EL (cell line): Measurements from ENCODE around the gene UBE2F.

Source experiments
- DNase-seq: peaks from one replicate; pipeline ENCODE4 v3.0.0-alpha.2; 2016

Gene UBE2F, protein sequence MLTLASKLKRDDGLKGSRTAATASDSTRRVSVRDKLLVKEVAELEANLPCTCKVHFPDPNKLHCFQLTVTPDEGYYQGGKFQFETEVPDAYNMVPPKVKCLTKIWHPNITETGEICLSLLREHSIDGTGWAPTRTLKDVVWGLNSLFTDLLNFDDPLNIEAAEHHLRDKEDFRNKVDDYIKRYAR

DNA sequence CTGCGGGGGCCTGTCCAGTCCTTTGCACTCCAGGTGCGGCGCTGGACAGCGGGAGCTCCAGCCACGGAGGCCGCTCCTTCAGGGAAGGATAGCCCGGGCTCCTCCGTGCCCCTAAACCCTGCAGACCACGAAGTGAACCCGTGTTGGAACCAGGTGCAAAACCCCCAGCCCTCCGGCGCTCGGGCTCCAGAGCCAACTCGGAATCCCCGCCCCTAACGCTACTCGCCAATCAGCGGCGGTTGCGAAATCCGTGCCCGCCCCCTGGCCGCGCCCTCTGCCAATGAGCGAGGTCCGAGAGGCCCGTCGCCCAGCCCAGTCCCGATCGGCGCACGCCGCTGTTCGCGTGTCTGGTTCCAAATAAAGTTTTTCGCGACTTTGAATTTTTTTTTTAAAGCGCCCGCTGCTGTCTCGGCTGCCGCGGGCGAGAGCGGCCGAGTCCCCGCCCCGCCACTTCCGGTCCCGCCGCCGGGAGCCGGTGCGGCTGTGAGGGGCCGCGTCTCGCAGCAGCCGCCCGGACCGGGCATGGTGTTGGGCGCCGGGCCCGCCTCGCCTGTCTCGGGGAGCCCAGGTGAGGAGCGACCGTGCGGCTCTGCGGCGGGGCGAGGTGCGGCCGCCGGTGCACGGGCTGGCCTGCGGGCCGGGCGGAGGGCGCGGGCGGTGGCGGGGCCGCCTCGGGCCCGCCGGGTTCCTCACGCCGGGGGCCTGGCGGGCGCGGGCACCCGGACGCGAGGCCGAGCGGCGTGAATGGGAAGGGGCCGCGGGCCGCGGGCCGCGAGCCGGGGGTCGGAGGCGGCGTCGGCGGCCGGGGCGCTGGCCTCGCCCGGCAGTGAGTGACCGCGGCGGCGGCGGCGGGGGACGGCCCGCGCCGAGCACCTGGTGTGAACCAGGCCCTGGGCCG lies at the start of gene UBE2F:
UBE2F (plus strand) TSS at position 450 of the 898 bp plus-strand sequence. CDS start 6,094 bp downstream, outside the sequence.
- peak; percentile 95 for DNase-seq

DNA sequence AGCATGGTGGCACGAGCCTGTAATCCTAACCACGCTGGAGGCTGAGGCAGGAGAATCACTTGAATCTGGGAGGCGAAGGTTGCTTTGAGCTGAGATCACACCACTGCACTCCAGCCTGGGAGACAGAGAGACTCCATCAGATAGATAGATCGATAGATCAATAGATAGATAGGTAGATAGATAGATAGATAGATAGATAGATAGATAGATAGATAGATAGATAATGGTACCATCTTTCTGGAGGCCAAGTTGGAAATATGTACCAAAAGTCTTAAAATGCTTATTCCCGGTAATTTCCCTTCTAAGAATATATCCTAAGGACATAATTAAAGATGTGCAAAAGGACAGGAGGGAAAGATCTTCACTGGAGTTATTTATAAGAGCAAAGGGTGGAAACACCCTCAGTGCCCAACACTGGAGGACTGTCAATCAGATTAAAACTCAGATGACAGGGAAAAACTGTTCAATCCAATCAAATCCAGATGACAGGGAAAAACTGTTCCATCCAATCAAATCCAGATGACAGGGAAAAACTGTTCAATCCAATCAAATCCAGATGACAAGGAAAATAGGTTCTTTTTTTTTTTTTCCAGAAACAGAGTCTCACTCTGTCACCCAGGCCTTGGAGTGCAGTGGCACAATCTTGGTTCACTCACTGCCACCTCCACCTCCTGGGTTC lies 49.0 kb upstream of the UBE2F start:
- no peak for DNase-seq

- DNase-seq, result no peak
These were observed 47.2 kb upstream of the UBE2F start for GRCh38 chr2:237919593-237919992.

GRCh38 chr2:237920673-237921072 lies 46.1 kb upstream of the UBE2F start:
- peak; percentile 68 for DNase-seq

DNA sequence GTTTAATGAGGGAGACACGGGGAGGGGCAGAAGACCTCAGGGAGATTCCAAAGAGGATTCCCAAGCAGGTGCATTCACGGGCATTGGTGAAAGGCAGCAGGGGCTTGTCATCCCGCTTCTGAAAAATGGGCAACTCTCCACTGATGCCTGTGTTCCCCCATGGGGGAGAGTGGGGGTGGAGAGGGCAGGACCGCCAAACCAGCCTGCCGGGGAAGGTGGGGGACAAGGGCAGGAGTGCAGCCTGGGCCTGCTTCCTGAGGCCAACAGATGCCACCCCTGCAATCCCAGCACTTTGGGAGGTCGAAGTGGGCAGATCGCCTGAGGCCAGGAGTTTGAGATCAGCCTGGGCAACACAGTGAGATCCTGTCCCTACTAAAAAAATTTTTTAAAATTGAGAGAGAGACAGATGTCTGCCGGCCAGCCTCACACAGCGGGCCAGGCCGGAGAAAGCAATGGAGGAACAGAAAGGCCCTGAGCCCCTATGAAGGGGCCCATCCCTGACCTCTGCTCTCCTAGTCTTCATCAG lies 44.8 kb upstream of the UBE2F start:
- no peak for DNase-seq

- no peak for DNase-seq
These were observed 44.0 kb upstream of the UBE2F start for GRCh38 chr2:237922641-237923361.

DNA sequence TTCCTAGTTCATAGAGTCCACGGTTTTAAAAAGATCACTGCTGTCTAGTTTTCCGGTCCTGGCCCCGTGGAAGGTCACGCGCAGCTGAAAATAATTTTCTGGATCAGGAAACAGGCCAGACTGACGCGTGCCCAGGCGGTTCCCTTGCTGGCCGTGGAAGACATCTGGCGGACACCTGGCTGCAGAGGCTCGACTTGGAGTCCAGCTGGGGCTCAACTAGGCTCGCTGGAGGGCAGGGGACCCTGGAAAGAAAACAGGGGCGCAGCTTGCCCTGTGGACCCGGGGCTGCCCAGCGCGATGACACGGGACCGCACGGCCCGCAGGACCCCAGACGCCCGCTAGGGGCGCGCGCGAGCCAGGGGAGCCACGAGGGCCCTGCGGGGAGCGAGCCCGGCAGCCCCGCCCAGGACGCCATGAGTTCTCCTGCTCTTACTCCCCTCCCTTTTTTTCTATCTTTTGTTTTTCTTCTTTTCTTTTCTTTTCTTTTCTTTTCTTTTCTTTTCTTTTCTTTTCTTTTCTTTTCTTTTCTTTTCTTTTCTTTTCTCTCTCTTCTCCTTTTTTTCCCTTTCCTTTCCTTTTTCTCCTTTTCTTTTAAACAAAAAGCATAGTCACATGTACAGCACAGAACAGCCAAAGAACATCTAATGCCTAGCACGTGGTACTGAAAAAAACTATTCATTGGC lies 43.2 kb upstream of the UBE2F start:
- peak; percentile 69 for DNase-seq

- DNase-seq, result no peak
These were observed 42.7 kb upstream of the UBE2F start for GRCh38 chr2:237924164-237924534.

GRCh38 chr2:237927135-237927534 lies 39.7 kb upstream of the UBE2F start:
- no peak for DNase-seq

- DNase-seq, result no peak
These were observed 38.8 kb upstream of the UBE2F start for GRCh38 chr2:237927986-237928385.

DNA sequence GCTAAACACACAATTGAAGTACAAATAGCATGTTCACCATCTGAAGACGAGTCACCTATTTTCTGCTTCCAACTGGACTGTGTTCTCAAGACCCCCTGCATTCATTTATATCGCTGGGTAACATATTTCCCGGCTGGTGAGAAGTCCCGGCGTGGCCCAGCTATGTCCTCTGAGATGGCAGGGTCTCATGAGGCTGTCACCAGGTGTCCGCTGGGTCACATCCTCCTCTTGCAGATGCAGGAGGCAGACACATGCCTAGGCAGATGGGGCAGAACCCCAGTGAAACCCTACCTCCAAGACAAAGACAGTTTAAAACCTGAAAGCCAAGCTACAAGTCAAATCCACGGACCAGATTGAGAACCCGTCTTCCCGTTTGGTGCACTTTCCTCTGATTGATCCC lies 36.8 kb upstream of the UBE2F start:
- DNase-seq, result no peak

DNA sequence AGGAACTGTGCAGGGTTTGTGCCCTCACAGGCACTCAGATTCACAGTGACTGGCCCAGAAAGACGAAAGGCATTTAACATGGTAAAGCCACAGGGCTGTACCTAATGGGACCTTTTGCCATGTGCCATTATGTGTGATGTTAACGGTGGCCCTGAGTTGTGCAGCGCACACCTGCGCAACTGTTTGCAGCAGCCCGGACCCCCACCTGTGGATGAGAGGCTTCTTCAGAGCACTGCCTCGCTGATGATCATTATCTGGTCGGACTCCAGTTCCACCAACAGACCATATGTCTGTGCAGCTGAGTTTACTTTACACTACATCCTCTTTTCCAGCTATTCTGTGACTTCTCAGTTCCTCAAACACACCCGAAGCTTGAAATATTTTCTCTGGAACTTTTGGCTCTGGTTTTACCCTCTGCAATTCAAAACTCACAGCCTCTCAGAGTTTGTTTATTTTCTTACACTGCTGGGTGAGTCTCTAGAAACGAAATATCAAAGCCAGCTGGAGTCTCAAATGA lies 35.6 kb upstream of the UBE2F start:
- peak; percentile 25 for DNase-seq

DNA sequence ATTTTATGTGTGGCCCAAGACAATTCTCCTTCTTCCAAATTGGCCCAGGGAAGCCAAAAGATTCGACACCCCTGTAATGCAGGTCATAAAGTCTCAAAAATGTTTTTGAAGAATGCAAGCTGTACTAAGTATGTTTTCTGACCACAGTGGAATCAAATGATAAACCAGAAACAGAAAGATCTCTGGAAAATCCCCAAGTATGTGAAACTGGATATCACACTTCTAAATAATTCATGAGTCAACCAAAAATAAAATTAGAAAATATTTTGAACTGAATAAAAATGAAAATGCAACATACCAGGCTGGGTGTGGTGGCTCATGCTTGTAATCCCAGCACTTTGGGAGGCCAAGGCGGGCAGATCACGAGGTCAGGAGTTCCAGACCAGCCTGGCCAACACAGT lies 34.1 kb upstream of the UBE2F start:
- peak; percentile 58 for DNase-seq

- DNase-seq, result no peak
These were observed 32.6 kb upstream of the UBE2F start for GRCh38 chr2:237934186-237934585.

DNA sequence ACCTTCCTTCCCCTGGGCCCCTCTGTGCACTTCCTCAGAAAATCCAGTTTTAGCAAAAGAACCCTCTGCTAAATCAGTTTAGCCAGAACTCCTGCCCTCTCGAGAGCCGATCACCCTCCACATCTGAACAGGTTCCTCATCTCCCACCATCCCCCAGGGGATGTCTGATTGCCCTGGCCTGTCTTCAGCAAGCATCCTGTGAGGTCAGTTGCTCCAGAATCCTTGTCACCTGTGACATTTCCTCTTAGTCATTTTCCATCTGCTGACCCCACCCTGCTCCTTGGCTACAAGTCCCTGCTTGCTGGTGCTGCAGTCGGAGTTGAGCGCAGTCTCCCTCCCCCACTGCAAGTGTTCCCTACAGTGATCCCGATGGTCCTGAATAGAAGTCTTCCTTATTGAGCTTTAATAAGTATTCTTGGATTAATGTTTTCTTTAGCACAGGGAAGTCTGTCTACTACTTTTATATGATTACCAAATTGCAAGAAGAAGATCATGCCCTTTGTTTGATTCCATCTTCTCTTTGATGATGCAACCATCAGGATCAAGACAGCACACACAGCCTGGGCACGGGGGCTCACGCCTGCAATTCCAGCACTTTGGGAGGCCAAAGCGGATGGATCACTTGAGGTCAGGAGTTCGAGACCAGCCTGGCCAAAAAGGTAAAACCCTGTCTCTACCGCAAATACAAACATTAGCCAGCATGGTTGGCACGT lies 30.9 kb upstream of the UBE2F start:
- no peak for DNase-seq

DNA sequence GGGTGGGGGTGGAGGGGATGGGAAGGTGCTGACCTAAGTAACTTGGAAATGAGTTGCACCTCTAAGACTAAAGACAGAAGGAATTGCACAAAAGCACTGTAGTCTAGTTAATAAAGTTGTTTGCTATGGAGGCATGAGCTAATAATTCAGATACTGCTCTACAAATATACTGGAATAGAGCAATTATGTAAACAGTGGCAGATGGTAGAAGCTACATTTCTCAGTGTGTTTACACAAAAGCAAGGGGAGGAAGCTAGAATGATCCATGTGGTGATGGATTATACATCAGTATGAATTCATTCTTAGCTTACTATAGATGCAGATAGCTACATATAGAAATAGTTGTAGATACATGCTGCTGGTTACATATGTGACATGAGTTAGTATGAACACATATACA lies 27.6 kb upstream of the UBE2F start:
- no peak for DNase-seq

- DNase-seq, result no peak
These were observed 26.0 kb upstream of the UBE2F start for GRCh38 chr2:237940828-237941227.

DNA sequence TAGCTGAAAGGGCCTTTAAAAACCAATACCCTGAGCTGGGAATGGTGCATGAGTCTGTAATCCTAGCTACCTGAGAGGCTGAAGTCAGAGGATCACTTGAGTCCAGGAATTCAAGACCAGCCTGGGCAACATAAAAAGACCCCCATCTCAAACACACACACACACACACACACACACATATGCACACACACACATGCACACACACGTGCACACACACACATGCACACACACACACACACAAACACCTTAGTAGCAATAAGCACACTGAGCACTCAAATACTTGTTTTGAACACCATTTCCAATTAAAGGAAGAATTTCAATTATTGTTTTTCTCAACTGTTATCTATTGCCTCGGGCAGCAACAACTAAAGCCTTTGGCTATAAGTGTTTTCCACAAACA lies 25.6 kb upstream of the UBE2F start:
- DNase-seq, result no peak

- DNase-seq, result no peak
These were observed 24.3 kb upstream of the UBE2F start for GRCh38 chr2:237942513-237942899.

- no peak for DNase-seq
These were observed 23.3 kb upstream of the UBE2F start for GRCh38 chr2:237943395-237944094.

- no peak for DNase-seq
These were observed 22.5 kb upstream of the UBE2F start for GRCh38 chr2:237944302-237944701.
